Measurements from ENCODE around the gene FAM200A. TPM values are rescaled to one million over a fixed set of nuclear protein-coding genes. Genes with fewer than 3 reads are reported as not detected.
"Not testable (repeated sequence)": the region's sequence is repeated elsewhere in the genome, so short reads cannot be mapped to it uniquely, and the experiment has no call there.

FAM200A gene
- total RNA-seq, 1 donor from 2014 or later, result 10.9 TPM

- no peak overlapping the region for H3K4me3 Mint-ChIP-seq
- no peak overlapping the region for H3K27ac Mint-ChIP-seq (ENCODE audit: unreplicated experiment)
- peaks cover 5% of the 10 kb centered on the region for H3K36me3 Mint-ChIP-seq (ENCODE audit: low read depth)
- no peaks in the 10 kb centered on the region for H3K27me3 Mint-ChIP-seq (ENCODE audit: low read depth)
- no peak for DNase-seq (ENCODE audit: low read depth, low spot score)
- no peaks in the 10 kb centered on the region for H3K4me1 Mint-ChIP-seq
- no peak for TF ChIP-seq CTCF (conservative IDR thresholded peaks at IDR 0.05)
- H3K9me3 Mint-ChIP-seq, result no peaks in the 10 kb centered on the region
Observed at GRCh38 chr7:99573257-99573656, 21.3 kb upstream of the FAM200A start.

DNA sequence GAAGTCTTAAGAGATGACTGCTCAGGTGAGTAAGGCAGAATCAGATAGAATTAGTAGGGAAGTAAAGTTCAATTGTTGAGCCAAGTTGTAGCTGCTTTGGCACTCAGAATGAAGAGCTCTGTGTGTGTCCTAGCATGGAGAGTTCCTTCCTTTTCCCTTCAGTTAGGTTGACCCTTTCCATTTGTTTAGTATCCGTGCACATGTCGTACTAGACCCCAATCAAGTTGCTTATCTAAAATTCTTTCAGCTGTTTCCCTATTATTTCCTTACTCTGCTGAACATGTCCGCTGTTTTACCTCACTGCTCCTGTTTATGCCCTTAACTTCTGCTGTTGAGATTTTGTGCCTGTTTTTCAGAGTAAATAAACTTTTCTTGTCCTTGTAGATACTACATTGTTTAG, 19.9 kb upstream of the FAM200A start:
- Mint-ChIP-seq H3K4me3 (no peak overlapping the region), H3K27ac (ENCODE audit: unreplicated experiment) (no peak overlapping the region), H3K36me3 (ENCODE audit: low read depth) (peaks cover 5% of the 10 kb centered on the region), H3K27me3 (ENCODE audit: low read depth) (no peaks in the 10 kb centered on the region), H3K9me3 (no peaks in the 10 kb centered on the region), H3K4me1 (no peaks in the 10 kb centered on the region)
- DNase-seq (ENCODE audit: low read depth, low spot score), result no peak
- no peak for TF ChIP-seq CTCF (conservative IDR thresholded peaks at IDR 0.05)

GRCh38 chr7:99568770-99569169, 16.9 kb upstream of the FAM200A start:
- H3K36me3 Mint-ChIP-seq (ENCODE audit: low read depth), result peaks cover 12% of the 10 kb centered on the region

DNA sequence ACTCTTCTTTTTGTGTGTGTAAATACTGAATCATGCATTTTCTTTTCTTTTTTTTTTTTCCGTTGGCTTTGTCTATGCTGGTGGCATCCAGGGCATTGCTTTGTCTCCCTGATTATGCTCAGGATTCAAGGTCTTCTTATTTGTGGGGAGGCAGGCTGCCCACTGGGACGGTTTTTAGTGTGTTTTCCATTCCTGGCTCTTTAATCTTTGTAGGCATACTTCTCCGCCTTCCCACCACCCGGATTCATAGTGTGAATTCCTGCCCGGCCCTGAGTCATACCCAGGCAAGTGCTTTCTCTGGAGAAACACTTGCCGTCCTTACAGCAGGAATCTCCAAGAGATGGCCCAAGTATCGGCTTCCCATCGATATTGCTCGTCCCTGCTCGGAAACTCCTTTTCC, 11.7 kb upstream of the FAM200A start:
- TF ChIP-seq CTCF (conservative IDR thresholded peaks at IDR 0.05), result no peak
- Mint-ChIP-seq H3K36me3 (ENCODE audit: low read depth) (peaks cover 19% of the 10 kb centered on the region), H3K27me3 (ENCODE audit: low read depth) (no peaks in the 10 kb centered on the region), H3K4me1 (peaks cover 12% of the 10 kb centered on the region), H3K9me3 (no peaks in the 10 kb centered on the region), H3K27ac (ENCODE audit: unreplicated experiment) (no peak overlapping the region), H3K4me3 (peak overlapping the region; percentile 46)
- no peak for DNase-seq (ENCODE audit: low read depth, low spot score)

More at GRCh38 chr7:99568770-99569169, 16.9 kb upstream of the FAM200A start:
- H3K9me3 Mint-ChIP-seq; H3K27me3 Mint-ChIP-seq (ENCODE audit: low read depth); H3K4me1 Mint-ChIP-seq; DNase-seq (ENCODE audit: low read depth, low spot score); H3K4me3 Mint-ChIP-seq; H3K27ac Mint-ChIP-seq (ENCODE audit: unreplicated experiment): not testable (repeated sequence)

- DNase-seq (ENCODE audit: low read depth, low spot score), result no peak
- no peaks in the 10 kb centered on the region for H3K27me3 Mint-ChIP-seq (ENCODE audit: low read depth)
- peak overlapping the region; percentile 21 for H3K4me3 Mint-ChIP-seq
- H3K36me3 Mint-ChIP-seq (ENCODE audit: low read depth), result peaks cover 23% of the 10 kb centered on the region
- peaks cover 16% of the 10 kb centered on the region for H3K4me1 Mint-ChIP-seq
- TF ChIP-seq CTCF (conservative IDR thresholded peaks at IDR 0.05), result no peak
- H3K27ac Mint-ChIP-seq (ENCODE audit: unreplicated experiment), result no peak overlapping the region
- H3K9me3 Mint-ChIP-seq, result no peaks in the 10 kb centered on the region
Observed at GRCh38 chr7:99562832-99563231, 10.9 kb upstream of the FAM200A start.

DNA sequence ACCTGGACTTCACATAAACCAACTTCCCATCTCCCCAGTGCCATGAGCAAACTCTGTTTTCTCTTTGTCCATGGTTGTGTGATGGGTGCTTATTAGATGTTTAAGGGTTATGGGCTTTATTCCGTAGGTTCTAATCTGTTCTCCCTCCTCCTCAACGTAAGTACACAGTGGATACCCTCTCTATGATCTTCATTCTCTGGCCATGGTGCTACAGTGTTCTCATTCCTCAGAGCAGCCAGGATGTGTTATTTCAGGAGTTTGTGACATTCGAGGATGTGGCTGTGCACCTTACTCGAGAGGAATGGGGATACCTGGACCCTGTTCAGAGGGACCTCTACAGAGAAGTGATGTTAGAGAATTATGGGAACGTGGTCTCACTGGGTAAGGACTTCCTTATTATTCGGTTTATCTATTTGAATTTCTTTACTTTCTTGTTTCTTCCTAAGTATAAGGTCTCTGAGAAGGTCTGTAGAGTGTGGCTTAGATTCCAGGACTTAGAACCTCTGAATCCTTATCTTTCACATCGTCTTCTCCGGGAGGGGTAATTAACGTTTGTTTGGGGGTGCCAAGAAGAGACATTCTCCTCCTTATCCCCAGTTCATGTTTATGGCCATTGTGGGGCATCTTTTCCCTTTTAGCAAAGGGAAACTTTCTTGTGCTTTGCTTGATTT, 10.3 kb upstream of the FAM200A start:
- Mint-ChIP-seq H3K9me3 (no peaks in the 10 kb centered on the region), H3K36me3 (ENCODE audit: low read depth) (peaks cover 26% of the 10 kb centered on the region), H3K4me3 (peak overlapping the region; percentile 42), H3K27me3 (ENCODE audit: low read depth) (no peaks in the 10 kb centered on the region), H3K4me1 (peaks cover 22% of the 10 kb centered on the region), H3K27ac (ENCODE audit: unreplicated experiment) (no peak overlapping the region)
- no peak for DNase-seq (ENCODE audit: low read depth, low spot score)
- TF ChIP-seq CTCF (conservative IDR thresholded peaks at IDR 0.05), result no peak
